Gastroesophageal sphincter (tissue), 4 donors: ENCODE results near the gene MAP6. TPM values are rescaled to one million over a fixed set of nuclear protein-coding genes. Genes with fewer than 3 reads are reported as not detected.

Experiments
- ATAC-seq: fragments of 150-250 bp; one replicate; pipeline ENCODE4 v1.9.1; 2016; ENCODE audit warnings: mild to moderate bottlenecking, moderate library complexity
- H3K27ac ChIP-seq, 4 donors: fragments of 200-600 bp; sonication (generic) in 3 of 4; 1 replicate in 3 of 4; 2 replicates in 1 of 4; pipeline ENCODE4 v1.5.1; 2016 to 2019
- H3K27me3 ChIP-seq: fragments of 200-600 bp; sonication (generic); one replicate; pipeline ENCODE4 v1.5.1; 2019
- H3K36me3 ChIP-seq, 2 donors: fragments of 200-600 bp; sonication (generic); one replicate each; pipeline ENCODE4 v1.5.1; 2019; ENCODE audit warnings: control low read depth in 1 of 2
- H3K4me1 ChIP-seq, 3 donors: fragments of 200-600 bp; sonication (generic); 1 replicate in 2 of 3; 2 replicates in 1 of 3; pipeline ENCODE4 v1.5.1; 2016 to 2019; ENCODE audit warnings: control low read depth in 2 of 3
- H3K4me3 ChIP-seq, 2 donors: fragments of 200-600 bp; sonication (generic); one replicate each; pipeline ENCODE4 v1.5.1; 2019; ENCODE audit warnings: mild to moderate bottlenecking in 1 of 2, moderate library complexity in 1 of 2
- H3K9me3 ChIP-seq, 3 donors: fragments of 200-600 bp; sonication (generic); one replicate each; pipeline ENCODE4 v1.5.1; 2017 to 2019; ENCODE audit warnings: control low read depth in 2 of 3
- CTCF ChIP-seq, 4 experiments: fragments of 200-600 bp in 2 of 4; fragments of 450-650 bp in 2 of 4; sonication (generic) in 1 of 4; IDR thresholded peaks; one replicate each; pipeline ENCODE4 v1.5.1; 2017 to 2019; ENCODE audit warnings: antibody characterized with exemption in 4 of 4, mild to moderate bottlenecking in 2 of 4, moderate library complexity in 2 of 4
- EP300 ChIP-seq: sonication (generic); formaldehyde crosslinking; IDR thresholded peaks from one replicate; pipeline ENCODE4 v1.6.1; 2017; ENCODE audit warnings: antibody characterized with exemption, mild to moderate bottlenecking
- POLR2A ChIP-seq, 2 donors: fragments of 450-650 bp; IDR thresholded peaks; one replicate each; pipeline ENCODE4 v1.6.1; 2017; ENCODE audit warnings: antibody characterized with exemption in 2 of 2, mild to moderate bottlenecking in 2 of 2, moderate library complexity in 1 of 2
- POLR2AphosphoS5 ChIP-seq: sonication (generic); formaldehyde crosslinking; IDR thresholded peaks from one replicate; pipeline ENCODE4 v1.6.1; 2017; ENCODE audit warnings: antibody characterized with exemption
- WGBS, 2 donors: methylation state at CpG; one replicate each; pipeline ENCODE4 v1.1.5; 2018; ENCODE audit warnings: low coverage in 1 of 2; 5-methylcytosine and 5-hydroxymethylcytosine counted together
- total RNA-seq, 4 donors: library from RNA; depleted of rRNA; stranded (reverse); fragments of >200 nt; gene quantifications; one replicate each; pipeline ENCODE4 v1.1.0, GENCODE V29; 2016

Gene MAP6
- total RNA-seq, 4 donors from 2014 or later, result 23.3 to 35.5 (median 25.5) TPM

- 0% methylated on average over 6 of the region's 21 CpGs; no CpG with 5 or more reads in 1 of the 2 donors for WGBS, 2 donors
These were observed 107.3 kb downstream of the MAP6 start for GRCh38 chr11:75561426-75562047.

GRCh38 chr11:75560644-75561043 lies 108.2 kb downstream of the MAP6 start:
- Histone ChIP-seq H3K4me3 (no peak overlapping the region), H3K4me1 (peaks cover 9 to 92% (median 56%) of the 10 kb centered on the region in 3 donors), H3K27ac (peak overlapping the region; percentile 98 to 100 (median 99)), H3K36me3 (peaks cover 0 to 9% of the 10 kb centered on the region in 2 donors), H3K27me3 (no peaks in the 10 kb centered on the region), H3K9me3 (no peaks in the 10 kb centered on the region)
- TF ChIP-seq EP300 (no peak), CTCF (IDR thresholded peaks at IDR 0.05) (no peak), POLR2A (IDR thresholded peaks at IDR 0.05) (no peak), POLR2AphosphoS5 (no peak)
- no peak for ATAC-seq
- WGBS, 2 donors, result 50 to 60% methylated on average over 1 of the region's 1 CpG

More at GRCh38 chr11:75561426-75562047, 107.3 kb downstream of the MAP6 start:
- peak overlapping the region; percentile 75 to 89 for H3K4me3 ChIP-seq
- H3K4me1 ChIP-seq, result peaks cover 9 to 92% (median 65%) of the 10 kb centered on the region in 3 donors
- H3K27me3 ChIP-seq, result no peaks in the 10 kb centered on the region
- peak overlapping the region; percentile 98 to 100 (median 99) for H3K27ac ChIP-seq
- TF ChIP-seq CTCF (IDR thresholded peaks at IDR 0.05) (no peak), EP300 (no peak), POLR2A (IDR thresholded peaks at IDR 0.05) (no peak), POLR2AphosphoS5 (no peak)
- no peak for ATAC-seq
- peaks cover 0 to 17% of the 10 kb centered on the region in 2 donors for H3K36me3 ChIP-seq
- H3K9me3 ChIP-seq, result no peaks in the 10 kb centered on the region

GRCh38 chr11:75558939-75559843 lies 109.6 kb downstream of the MAP6 start:
- H3K27ac ChIP-seq, result peak overlapping the region; percentile 98 to 100 (median 99)
- WGBS, 2 donors, result 18 to 23% methylated on average over 3 of the region's 8 CpGs
- TF ChIP-seq CTCF (IDR thresholded peaks at IDR 0.05), result no peak
- no peak for TF ChIP-seq POLR2A (IDR thresholded peaks at IDR 0.05)
- no peak for TF ChIP-seq EP300
- TF ChIP-seq POLR2AphosphoS5, result peak; percentile 41
- peak overlapping the region in 1 of 2 donors; percentile 20 for H3K4me3 ChIP-seq
- H3K36me3 ChIP-seq, result no peaks in the 10 kb centered on the region
- no peaks in the 10 kb centered on the region for H3K27me3 ChIP-seq
- ATAC-seq, result no peak
- peaks cover 6 to 92% (median 51%) of the 10 kb centered on the region in 3 donors for H3K4me1 ChIP-seq
- H3K9me3 ChIP-seq, result no peaks in the 10 kb centered on the region

- WGBS, 2 donors, result 0 to 20% methylated on average over 1 to 5 of the region's 17 CpGs
- peak; percentile 80 for TF ChIP-seq POLR2AphosphoS5
- TF ChIP-seq POLR2A (IDR thresholded peaks at IDR 0.05), result no peak
- ATAC-seq, result peak; percentile 16
- Histone ChIP-seq H3K4me1 (peaks cover 6 to 92% (median 53%) of the 10 kb centered on the region in 3 donors), H3K36me3 (no peaks in the 10 kb centered on the region), H3K27me3 (no peaks in the 10 kb centered on the region), H3K4me3 (peak overlapping the region in 1 of 2 donors; percentile 20), H3K27ac (peak overlapping the region; percentile 98 to 100 (median 99)), H3K9me3 (no peaks in the 10 kb centered on the region)
These were observed 111.0 kb downstream of the MAP6 start for GRCh38 chr11:75557666-75558494.

- no peak for ATAC-seq
- peak overlapping the region in 3 of 4 donors; percentile 98 to 100 (median 99) for H3K27ac ChIP-seq
- H3K4me1 ChIP-seq, result peaks cover 6 to 86% (median 53%) of the 10 kb centered on the region in 3 donors
- H3K9me3 ChIP-seq, result no peaks in the 10 kb centered on the region
- no peaks in the 10 kb centered on the region for H3K36me3 ChIP-seq
- no peak overlapping the region for H3K4me3 ChIP-seq
- H3K27me3 ChIP-seq, result no peaks in the 10 kb centered on the region
- TF ChIP-seq POLR2AphosphoS5 (no peak), POLR2A (IDR thresholded peaks at IDR 0.05) (no peak), CTCF (IDR thresholded peaks at IDR 0.05) (no peak), EP300 (no peak)
- 76 to 100% methylated on average over 1 to 3 of the region's 3 CpGs for WGBS, 2 donors
These were observed 112.6 kb downstream of the MAP6 start for GRCh38 chr11:75556275-75556674.
